ENCODE data around the gene C1QTNF12. TPM values are rescaled to one million over a fixed set of nuclear protein-coding genes. Genes with fewer than 3 reads are reported as not detected.
A peak's percentile ranks its signal among the peaks of the same experiment; 100 is the strongest.

C1QTNF12 gene
- total and polyA plus RNA-seq, 12 donors: 0.42 to 2.3 (median 1.1) TPM; not detected in 1

GRCh38 chr1:1241588-1242219 lies 4.8 kb downstream of the C1QTNF12 start:
- H3K27me3 ChIP-seq: peaks cover 15 to 61% (median 55%) of the 10 kb centered on the region in 7 donors
- peak in 1 of 2 donors; percentile 6 for DNase-seq
- H3K4me1 ChIP-seq: peaks cover 0 to 20% (median 10%) of the 10 kb centered on the region in 9 donors
- ATAC-seq: no peak
- H3K9me3 ChIP-seq: no peaks in the 10 kb centered on the region
- H3K36me3 ChIP-seq: no peaks in the 10 kb centered on the region
- intact Hi-C loops (cut with DNase I): loop anchor here in 2 of 10 donors (10.0 kb wide), 1 partner anchor 117 kb away; no protein-coding TSS in a partner anchor
- 88 to 90% methylated on average over 24 to 26 of the region's 26 CpGs for WGBS, 2 donors
- H3K4me3 ChIP-seq: no peak overlapping the region
- no peak overlapping the region for H3K27ac ChIP-seq
- TF ChIP-seq, protein P1, sequence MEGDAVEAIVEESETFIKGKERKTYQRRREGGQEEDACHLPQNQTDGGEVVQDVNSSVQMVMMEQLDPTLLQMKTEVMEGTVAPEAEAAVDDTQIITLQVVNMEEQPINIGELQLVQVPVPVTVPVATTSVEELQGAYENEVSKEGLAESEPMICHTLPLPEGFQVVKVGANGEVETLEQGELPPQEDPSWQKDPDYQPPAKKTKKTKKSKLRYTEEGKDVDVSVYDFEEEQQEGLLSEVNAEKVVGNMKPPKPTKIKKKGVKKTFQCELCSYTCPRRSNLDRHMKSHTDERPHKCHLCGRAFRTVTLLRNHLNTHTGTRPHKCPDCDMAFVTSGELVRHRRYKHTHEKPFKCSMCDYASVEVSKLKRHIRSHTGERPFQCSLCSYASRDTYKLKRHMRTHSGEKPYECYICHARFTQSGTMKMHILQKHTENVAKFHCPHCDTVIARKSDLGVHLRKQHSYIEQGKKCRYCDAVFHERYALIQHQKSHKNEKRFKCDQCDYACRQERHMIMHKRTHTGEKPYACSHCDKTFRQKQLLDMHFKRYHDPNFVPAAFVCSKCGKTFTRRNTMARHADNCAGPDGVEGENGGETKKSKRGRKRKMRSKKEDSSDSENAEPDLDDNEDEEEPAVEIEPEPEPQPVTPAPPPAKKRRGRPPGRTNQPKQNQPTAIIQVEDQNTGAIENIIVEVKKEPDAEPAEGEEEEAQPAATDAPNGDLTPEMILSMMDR (IDR thresholded peaks at IDR 0.05): no peak

DNA sequence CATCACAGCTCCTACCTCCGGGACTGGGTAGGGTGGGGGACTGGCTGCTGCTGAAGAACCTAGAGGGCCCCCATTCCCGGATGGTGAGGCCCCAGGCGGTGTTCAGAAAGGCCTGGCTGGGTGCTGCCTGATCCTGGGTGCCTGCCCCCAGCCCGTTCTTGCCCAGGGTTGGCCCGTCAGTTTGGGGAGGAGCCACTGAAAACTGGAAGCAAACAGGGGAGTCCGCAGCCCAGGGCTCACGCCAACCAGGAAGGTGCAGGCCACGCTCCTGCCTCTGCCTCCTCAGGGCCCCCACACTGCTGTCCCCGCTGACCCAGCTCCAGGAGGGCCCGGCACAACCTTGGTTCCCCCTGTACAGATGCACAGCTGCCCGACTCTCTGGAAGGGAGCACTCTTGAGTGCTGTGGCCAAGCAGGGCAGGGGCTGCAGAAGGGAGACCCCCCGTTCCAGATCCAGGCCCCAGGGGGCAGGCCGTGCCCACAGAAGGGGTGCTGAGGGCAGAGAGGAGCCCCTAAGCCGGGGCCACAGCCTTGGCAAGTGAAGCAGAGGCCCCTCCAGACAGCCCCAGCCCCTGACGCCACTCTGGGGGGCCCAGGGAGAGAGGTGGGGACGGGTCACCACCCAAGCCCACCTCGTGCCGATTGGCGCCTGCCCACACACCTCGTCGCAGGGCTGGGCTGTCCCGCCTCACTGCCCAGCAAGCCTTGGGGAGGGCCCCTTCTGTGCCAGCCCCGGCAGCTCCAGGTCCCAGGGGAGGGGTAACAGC lies 5.5 kb downstream of the C1QTNF12 start:
- Histone ChIP-seq H3K27ac (no peak overlapping the region), H3K36me3 (no peaks in the 10 kb centered on the region), H3K9me3 (no peaks in the 10 kb centered on the region), H3K27me3 (peaks cover 13 to 55% (median 50%) of the 10 kb centered on the region in 7 donors), H3K4me1 (peaks cover 0 to 24% (median 11%) of the 10 kb centered on the region in 9 donors), H3K4me3 (no peak overlapping the region)
- DNase-seq (no peak), ATAC-seq (no peak)
- intact Hi-C loops (cut with DNase I): loop anchor here in 2 of 10 donors (10.0 kb wide), 1 partner anchor 116 kb away; no protein-coding TSS in a partner anchor
- TF ChIP-seq, protein P1 (IDR thresholded peaks at IDR 0.05): no peak
- WGBS, 2 donors: 51 to 55% methylated on average over 21 to 23 of the region's 23 CpGs

DNA sequence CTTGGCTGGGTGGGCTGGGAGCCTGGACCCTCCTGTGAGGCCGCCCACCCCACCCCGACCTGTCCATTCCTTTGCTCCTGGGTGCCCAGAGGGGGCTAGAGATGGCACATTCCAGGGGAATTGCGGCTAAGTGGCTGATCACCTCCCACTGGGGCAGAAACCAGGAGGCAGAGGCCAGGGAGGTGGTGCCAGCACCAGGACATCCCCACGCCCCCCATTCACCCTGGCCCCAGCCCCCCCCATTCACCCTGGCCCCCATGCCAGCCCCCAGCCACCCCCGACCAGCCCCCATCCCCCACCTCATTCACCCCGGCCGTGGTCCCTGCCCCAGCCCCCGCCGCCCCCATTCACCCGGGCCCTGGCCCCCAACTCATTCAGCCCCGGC lies 6.2 kb downstream of the C1QTNF12 start:
- 35 to 54% methylated on average over 10 to 11 of the region's 11 CpGs for WGBS, 2 donors
- H3K36me3 ChIP-seq: no peaks in the 10 kb centered on the region
- intact Hi-C loops (cut with DNase I): loop anchor here in 2 of 10 donors (10.0 kb wide), 1 partner anchor 116 kb away; no protein-coding TSS in a partner anchor

More for the DNA sequence above, 6.2 kb downstream of the C1QTNF12 start:
- H3K27me3 ChIP-seq: peaks cover 6 to 48% (median 44%) of the 10 kb centered on the region in 7 donors
- DNase-seq (no peak), ATAC-seq (no peak)
- no peak overlapping the region for H3K4me3 ChIP-seq
- no peaks in the 10 kb centered on the region for H3K9me3 ChIP-seq
- peaks cover 0 to 24% (median 11%) of the 10 kb centered on the region in 9 donors for H3K4me1 ChIP-seq
- TF ChIP-seq, protein P1 (IDR thresholded peaks at IDR 0.05): no peak
- H3K27ac ChIP-seq: no peak overlapping the region
